Measurements from ENCODE around the gene TCERG1.

DNA sequence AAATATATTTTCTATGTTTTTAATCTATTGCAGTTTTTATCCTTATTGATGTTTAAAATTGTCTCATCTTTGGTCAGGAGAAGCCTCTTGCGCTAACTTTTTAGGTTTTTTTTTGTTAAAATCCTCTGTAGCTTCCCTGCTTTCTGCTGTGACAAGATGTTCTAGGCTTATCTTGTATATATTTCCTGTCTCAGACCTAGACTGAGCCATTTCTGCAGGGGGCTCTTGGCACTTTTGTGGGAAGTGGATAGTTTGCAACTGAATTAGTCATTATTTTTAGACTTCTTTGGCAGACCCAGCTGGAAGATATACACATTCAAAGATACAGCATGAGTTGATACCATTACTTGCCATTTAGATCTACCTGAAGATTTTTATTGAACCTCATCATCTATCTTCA, 28.8 kb downstream of the TCERG1 start:
- TF ChIP-seq, protein P1, sequence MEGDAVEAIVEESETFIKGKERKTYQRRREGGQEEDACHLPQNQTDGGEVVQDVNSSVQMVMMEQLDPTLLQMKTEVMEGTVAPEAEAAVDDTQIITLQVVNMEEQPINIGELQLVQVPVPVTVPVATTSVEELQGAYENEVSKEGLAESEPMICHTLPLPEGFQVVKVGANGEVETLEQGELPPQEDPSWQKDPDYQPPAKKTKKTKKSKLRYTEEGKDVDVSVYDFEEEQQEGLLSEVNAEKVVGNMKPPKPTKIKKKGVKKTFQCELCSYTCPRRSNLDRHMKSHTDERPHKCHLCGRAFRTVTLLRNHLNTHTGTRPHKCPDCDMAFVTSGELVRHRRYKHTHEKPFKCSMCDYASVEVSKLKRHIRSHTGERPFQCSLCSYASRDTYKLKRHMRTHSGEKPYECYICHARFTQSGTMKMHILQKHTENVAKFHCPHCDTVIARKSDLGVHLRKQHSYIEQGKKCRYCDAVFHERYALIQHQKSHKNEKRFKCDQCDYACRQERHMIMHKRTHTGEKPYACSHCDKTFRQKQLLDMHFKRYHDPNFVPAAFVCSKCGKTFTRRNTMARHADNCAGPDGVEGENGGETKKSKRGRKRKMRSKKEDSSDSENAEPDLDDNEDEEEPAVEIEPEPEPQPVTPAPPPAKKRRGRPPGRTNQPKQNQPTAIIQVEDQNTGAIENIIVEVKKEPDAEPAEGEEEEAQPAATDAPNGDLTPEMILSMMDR (conservative IDR thresholded peaks at IDR 0.05; ENCODE audit: low read depth, low read length): no peak
- no peak for TF ChIP-seq EZH2 (IDR thresholded peaks at IDR 0.05; ENCODE audit: borderline replicate concordance, low read depth, low read length, poor library complexity, severe bottlenecking)
